ENCODE results near the gene SCFD2. TPM values are rescaled to one million over a fixed set of nuclear protein-coding genes. Genes with fewer than 3 reads are reported as not detected.

Gene SCFD2
- total RNA-seq, 1 experiment from 2014 or later, result 8.4 TPM

- TF ChIP-seq EZH2 (IDR thresholded peaks at IDR 0.05; ENCODE audit: borderline replicate concordance, low read depth, low read length, poor library complexity, severe bottlenecking) (no peak), CTCF (conservative IDR thresholded peaks at IDR 0.05; ENCODE audit: low read depth, low read length) (no peak)
- Histone ChIP-seq H3K36me3 (ENCODE audit: insufficient read depth, low read length, poor library complexity, severe bottlenecking) (no peaks in the 10 kb centered on the region), H3K4me3 (ENCODE audit: low read depth, low read length, poor library complexity, severe bottlenecking) (no peak overlapping the region), H3K27ac (ENCODE audit: low read depth, low read length, poor library complexity, severe bottlenecking) (no peak overlapping the region), H3K9me3 (ENCODE audit: low read depth, low read length, poor library complexity, severe bottlenecking) (no peaks in the 10 kb centered on the region), H3K27me3 (replicated peaks; ENCODE audit: insufficient read depth, low read depth, low read length, poor library complexity) (no peaks in the 10 kb centered on the region), H3K4me1 (ENCODE audit: insufficient read depth, low read length, poor library complexity, severe bottlenecking) (no peaks in the 10 kb centered on the region)
- intact Hi-C loops (cut with micrococcal nuclease; ENCODE audit: unreplicated experiment), result no loop called here
- BruUV-seq (replicated peaks), result no TSS peak
- CTCF ChIA-PET, result no interaction called here
- POLR2A ChIA-PET (ENCODE audit: low non-redundant PET), result no interaction called here
- DNase-seq (ENCODE audit: low spot score), result no peak
Observed at GRCh38 chr4:52833941-52834525, 531.8 kb downstream of the SCFD2 start.

- H3K4me3 ChIP-seq (ENCODE audit: low read depth, low read length, poor library complexity, severe bottlenecking), result no peak overlapping the region
- no peaks in the 10 kb centered on the region for H3K36me3 ChIP-seq (ENCODE audit: insufficient read depth, low read length, poor library complexity, severe bottlenecking)
- POLR2A ChIA-PET (ENCODE audit: low non-redundant PET), result no interaction called here
- H3K9me3 ChIP-seq (ENCODE audit: low read depth, low read length, poor library complexity, severe bottlenecking), result no peaks in the 10 kb centered on the region
- H3K27ac ChIP-seq (ENCODE audit: low read depth, low read length, poor library complexity, severe bottlenecking), result no peak overlapping the region
- intact Hi-C loops (cut with micrococcal nuclease; ENCODE audit: unreplicated experiment), result no loop called here
- no peak for TF ChIP-seq CTCF (conservative IDR thresholded peaks at IDR 0.05; ENCODE audit: low read depth, low read length)
- TF ChIP-seq EZH2 (IDR thresholded peaks at IDR 0.05; ENCODE audit: borderline replicate concordance, low read depth, low read length, poor library complexity, severe bottlenecking), result no peak
- no TSS peak for BruUV-seq (replicated peaks)
- H3K4me1 ChIP-seq (ENCODE audit: insufficient read depth, low read length, poor library complexity, severe bottlenecking), result no peaks in the 10 kb centered on the region
- DNase-seq (ENCODE audit: low spot score), result no peak
- CTCF ChIA-PET, result no interaction called here
- no peaks in the 10 kb centered on the region for H3K27me3 ChIP-seq (replicated peaks; ENCODE audit: insufficient read depth, low read depth, low read length, poor library complexity)
Observed at GRCh38 chr4:52825460-52826090, 540.3 kb downstream of the SCFD2 start.

- H3K27me3 ChIP-seq (replicated peaks; ENCODE audit: insufficient read depth, low read depth, low read length, poor library complexity), result no peaks in the 10 kb centered on the region
- no peak overlapping the region for H3K27ac ChIP-seq (ENCODE audit: low read depth, low read length, poor library complexity, severe bottlenecking)
- POLR2A ChIA-PET (ENCODE audit: low non-redundant PET), result no interaction called here
- BruUV-seq (replicated peaks), result no TSS peak
- H3K4me3 ChIP-seq (ENCODE audit: low read depth, low read length, poor library complexity, severe bottlenecking), result no peak overlapping the region
- H3K9me3 ChIP-seq (ENCODE audit: low read depth, low read length, poor library complexity, severe bottlenecking), result no peaks in the 10 kb centered on the region
- DNase-seq (ENCODE audit: low spot score), result no peak
- TF ChIP-seq CTCF (conservative IDR thresholded peaks at IDR 0.05; ENCODE audit: low read depth, low read length) (no peak), EZH2 (IDR thresholded peaks at IDR 0.05; ENCODE audit: borderline replicate concordance, low read depth, low read length, poor library complexity, severe bottlenecking) (no peak)
- H3K36me3 ChIP-seq (ENCODE audit: insufficient read depth, low read length, poor library complexity, severe bottlenecking), result no peaks in the 10 kb centered on the region
- no peaks in the 10 kb centered on the region for H3K4me1 ChIP-seq (ENCODE audit: insufficient read depth, low read length, poor library complexity, severe bottlenecking)
- intact Hi-C loops (cut with micrococcal nuclease; ENCODE audit: unreplicated experiment), result no loop called here
- CTCF ChIA-PET, result no interaction called here
Observed at GRCh38 chr4:52824603-52825459, 541.0 kb downstream of the SCFD2 start.

All from A673 (cell line).